Suprapubic skin (tissue), 4 donors: Measurements from ENCODE around the gene KRTAP20-2. TPM values are rescaled to one million over a fixed set of nuclear protein-coding genes. Genes with fewer than 3 reads are reported as not detected.

ENCODE experiments used
- DNase-seq, 2 donors: peaks; one replicate each; pipeline ENCODE4 v3.0.0-alpha.2; 2019; ENCODE audit warnings: low spot score in 2 of 2
- H3K27ac ChIP-seq: fragments of 200-600 bp; sonication (generic); one replicate; pipeline ENCODE4 v1.5.1; 2019
- H3K27me3 ChIP-seq: fragments of 200-600 bp; sonication (generic); one replicate; pipeline ENCODE4 v1.5.1; 2019
- H3K36me3 ChIP-seq: fragments of 200-600 bp; sonication (generic); one replicate; pipeline ENCODE4 v1.5.1; 2019
- H3K4me1 ChIP-seq: fragments of 200-600 bp; sonication (generic); one replicate; pipeline ENCODE4 v1.5.1; 2019
- H3K4me3 ChIP-seq: fragments of 200-600 bp; sonication (generic); one replicate; pipeline ENCODE4 v1.5.1; 2019; ENCODE audit warnings: mild to moderate bottlenecking
- H3K9me3 ChIP-seq: fragments of 200-600 bp; sonication (generic); one replicate; pipeline ENCODE4 v1.5.1; 2019
- CTCF ChIP-seq, 2 donors: fragments of 200-600 bp in 1 of 2; fragments of 450-650 bp in 1 of 2; sonication (generic) in 1 of 2; IDR thresholded peaks; one replicate each; pipeline ENCODE4 v1.5.1; 2016 to 2019; ENCODE audit warnings: antibody characterized with exemption in 2 of 2, mild to moderate bottlenecking in 1 of 2, moderate library complexity in 1 of 2
- EP300 ChIP-seq: sonication (generic); formaldehyde crosslinking; IDR thresholded peaks from one replicate; pipeline ENCODE4 v1.6.1; 2017; ENCODE audit warnings: antibody characterized with exemption
- POLR2A ChIP-seq, 2 donors: fragments of 450-650 bp; IDR thresholded peaks; one replicate each; pipeline ENCODE4 v1.6.1; 2017; ENCODE audit warnings: antibody characterized with exemption in 2 of 2, mild to moderate bottlenecking in 2 of 2, moderate library complexity in 2 of 2
- POLR2AphosphoS5 ChIP-seq, 3 donors: sonication (generic); formaldehyde crosslinking; IDR thresholded peaks; one replicate each; pipeline ENCODE4 v1.6.1; 2017; ENCODE audit warnings: antibody characterized with exemption in 3 of 3
- WGBS: methylation state at CpG from one replicate; pipeline ENCODE4 v1.1.5; 2018; 5-methylcytosine and 5-hydroxymethylcytosine counted together
- total RNA-seq, 4 donors: library from RNA; depleted of rRNA; stranded (reverse); fragments of >200 nt; gene quantifications; one replicate each; pipeline ENCODE4 v1.1.0, GENCODE V29; 2016

The KRTAP20-2 gene
- total RNA-seq, 4 donors from 2014 or later: 5.9 to 8.6 TPM; not detected in 2

- DNase-seq: no peak
- no peaks in the 10 kb centered on the region for H3K27me3 ChIP-seq
- no peak overlapping the region for H3K4me3 ChIP-seq
- no peaks in the 10 kb centered on the region for H3K4me1 ChIP-seq
- no peaks in the 10 kb centered on the region for H3K9me3 ChIP-seq
- H3K36me3 ChIP-seq: no peaks in the 10 kb centered on the region
- 82% methylated on average over 2 of the region's 2 CpGs for WGBS
- H3K27ac ChIP-seq: no peak overlapping the region
- TF ChIP-seq CTCF (IDR thresholded peaks at IDR 0.05) (no peak), POLR2AphosphoS5 (IDR thresholded peaks at IDR 0.05) (no peak), EP300 (no peak), POLR2A (IDR thresholded peaks at IDR 0.05) (no peak)
These were observed 22.9 kb upstream of the KRTAP20-2 start for GRCh38 chr21:30612132-30612531.

GRCh38 chr21:30613836-30614235 is 21.2 kb upstream of the KRTAP20-2 start, which contains the start of gene KRTAP6-1:
KRTAP6-1 (minus strand) TSS chr21:30613930; CDS start chr21:30613904, 26 bp downstream.
- no peak for DNase-seq
- Histone ChIP-seq H3K36me3 (no peaks in the 10 kb centered on the region), H3K4me1 (no peaks in the 10 kb centered on the region), H3K27me3 (no peaks in the 10 kb centered on the region), H3K27ac (no peak within 1 kb of the TSS), H3K9me3 (no peaks in the 10 kb centered on the region), H3K4me3 (no peak within 1 kb of the TSS)
- no peak for TF ChIP-seq CTCF (IDR thresholded peaks at IDR 0.05)
- TF ChIP-seq POLR2AphosphoS5 (IDR thresholded peaks at IDR 0.05): no peak
- no peak for TF ChIP-seq POLR2A (IDR thresholded peaks at IDR 0.05)
- TF ChIP-seq EP300: no peak
- 72% methylated on average over 2 of the region's 2 CpGs for WGBS

- H3K27ac ChIP-seq: no peak overlapping the region
- H3K4me3 ChIP-seq: no peak overlapping the region
- no peaks in the 10 kb centered on the region for H3K9me3 ChIP-seq
- H3K36me3 ChIP-seq: no peaks in the 10 kb centered on the region
- H3K27me3 ChIP-seq: no peaks in the 10 kb centered on the region
- TF ChIP-seq POLR2A (IDR thresholded peaks at IDR 0.05) (no peak), EP300 (no peak), POLR2AphosphoS5 (IDR thresholded peaks at IDR 0.05) (no peak), CTCF (IDR thresholded peaks at IDR 0.05) (no peak)
- no peaks in the 10 kb centered on the region for H3K4me1 ChIP-seq
- DNase-seq: no peak
These were observed 19.8 kb upstream of the KRTAP20-2 start for GRCh38 chr21:30615199-30615598.

- Histone ChIP-seq H3K9me3 (no peaks in the 10 kb centered on the region), H3K4me1 (no peaks in the 10 kb centered on the region), H3K27me3 (no peaks in the 10 kb centered on the region), H3K27ac (no peak within 1 kb of the TSS), H3K4me3 (no peak within 1 kb of the TSS), H3K36me3 (no peaks in the 10 kb centered on the region)
- TF ChIP-seq CTCF (IDR thresholded peaks at IDR 0.05): no peak
- no peak for TF ChIP-seq EP300
- TF ChIP-seq POLR2A (IDR thresholded peaks at IDR 0.05): no peak
- TF ChIP-seq POLR2AphosphoS5 (IDR thresholded peaks at IDR 0.05): no peak
- DNase-seq: no peak
- 75% methylated on average over 2 of the region's 2 CpGs for WGBS
These were observed 18.9 kb upstream of the KRTAP20-2 start, which contains the start of gene KRTAP20-1 for GRCh38 chr21:30616125-30616524. KRTAP20-1 (plus strand) TSS chr21:30616425; CDS start chr21:30616455, 30 bp downstream.

GRCh38 chr21:30620080-30620479 is 14.9 kb upstream of the KRTAP20-2 start:
- H3K4me3 ChIP-seq: no peak overlapping the region
- no peaks in the 10 kb centered on the region for H3K27me3 ChIP-seq
- no peaks in the 10 kb centered on the region for H3K4me1 ChIP-seq
- TF ChIP-seq EP300: no peak
- no peak for TF ChIP-seq POLR2AphosphoS5 (IDR thresholded peaks at IDR 0.05)
- TF ChIP-seq POLR2A (IDR thresholded peaks at IDR 0.05): no peak
- no peak for TF ChIP-seq CTCF (IDR thresholded peaks at IDR 0.05)
- no peaks in the 10 kb centered on the region for H3K9me3 ChIP-seq
- DNase-seq: no peak
- H3K27ac ChIP-seq: no peak overlapping the region
- H3K36me3 ChIP-seq: no peaks in the 10 kb centered on the region
